ENCODE data around the gene TTC23.

DNA sequence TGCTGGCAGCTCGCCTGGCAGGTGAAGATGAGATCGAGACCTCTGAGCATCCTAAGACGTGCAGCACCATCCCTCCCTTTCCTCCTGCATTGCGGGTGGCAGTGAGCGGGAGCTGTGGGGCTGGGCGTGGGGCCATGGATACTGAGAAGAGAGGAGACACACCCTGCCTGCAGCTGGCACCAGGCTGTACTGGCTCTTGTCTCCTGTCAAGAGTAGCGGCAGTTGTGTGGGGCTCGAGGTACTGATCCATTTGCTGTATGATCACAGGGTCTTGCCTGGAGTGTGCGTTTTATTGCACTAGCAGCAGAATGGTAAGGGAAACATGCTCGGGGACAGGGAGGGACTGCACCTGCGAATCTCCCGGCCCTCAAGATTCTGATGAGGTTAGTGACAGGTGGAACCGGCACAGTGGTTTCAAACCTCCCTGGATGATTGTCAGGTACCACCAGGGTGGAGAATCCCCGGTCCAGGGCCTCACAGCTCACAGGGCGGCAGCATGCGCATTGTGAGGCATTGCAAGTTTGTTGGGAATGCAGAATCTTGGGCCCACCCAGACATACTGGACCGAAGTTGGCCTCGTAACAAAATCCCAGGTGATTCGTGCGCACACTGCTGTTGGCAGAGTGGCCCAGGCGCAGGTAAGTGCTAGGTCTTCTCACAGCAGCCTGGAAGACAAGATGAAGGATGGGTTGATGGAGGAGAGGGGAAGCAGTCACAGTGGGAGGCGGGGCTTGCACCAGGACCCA lies 130.4 kb downstream of the TTC23 start:
- TF ChIP-seq, protein P1, sequence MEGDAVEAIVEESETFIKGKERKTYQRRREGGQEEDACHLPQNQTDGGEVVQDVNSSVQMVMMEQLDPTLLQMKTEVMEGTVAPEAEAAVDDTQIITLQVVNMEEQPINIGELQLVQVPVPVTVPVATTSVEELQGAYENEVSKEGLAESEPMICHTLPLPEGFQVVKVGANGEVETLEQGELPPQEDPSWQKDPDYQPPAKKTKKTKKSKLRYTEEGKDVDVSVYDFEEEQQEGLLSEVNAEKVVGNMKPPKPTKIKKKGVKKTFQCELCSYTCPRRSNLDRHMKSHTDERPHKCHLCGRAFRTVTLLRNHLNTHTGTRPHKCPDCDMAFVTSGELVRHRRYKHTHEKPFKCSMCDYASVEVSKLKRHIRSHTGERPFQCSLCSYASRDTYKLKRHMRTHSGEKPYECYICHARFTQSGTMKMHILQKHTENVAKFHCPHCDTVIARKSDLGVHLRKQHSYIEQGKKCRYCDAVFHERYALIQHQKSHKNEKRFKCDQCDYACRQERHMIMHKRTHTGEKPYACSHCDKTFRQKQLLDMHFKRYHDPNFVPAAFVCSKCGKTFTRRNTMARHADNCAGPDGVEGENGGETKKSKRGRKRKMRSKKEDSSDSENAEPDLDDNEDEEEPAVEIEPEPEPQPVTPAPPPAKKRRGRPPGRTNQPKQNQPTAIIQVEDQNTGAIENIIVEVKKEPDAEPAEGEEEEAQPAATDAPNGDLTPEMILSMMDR (IDR thresholded peaks at IDR 0.05), result no peak
- TF ChIP-seq EP300 (IDR thresholded peaks at IDR 0.05), result peak in 2 of 4 donors; percentile 4 to 17
